Stimulated activated CD8-positive, alpha-beta memory T cell treated with anti-CD3 and anti-CD28 coated beads, Interleukin-4, amount 100 ng/mL, for 1 hour (primary cell): Measurements from ENCODE around the gene MGRN1.

Source experiments
- DNase-seq, 2 donors: peaks; one replicate each; pipeline ENCODE4 v3.0.0-alpha.2; 2020; ENCODE audit warnings: low read depth in 2 of 2, low spot score in 1 of 2

Gene MGRN1

DNA sequence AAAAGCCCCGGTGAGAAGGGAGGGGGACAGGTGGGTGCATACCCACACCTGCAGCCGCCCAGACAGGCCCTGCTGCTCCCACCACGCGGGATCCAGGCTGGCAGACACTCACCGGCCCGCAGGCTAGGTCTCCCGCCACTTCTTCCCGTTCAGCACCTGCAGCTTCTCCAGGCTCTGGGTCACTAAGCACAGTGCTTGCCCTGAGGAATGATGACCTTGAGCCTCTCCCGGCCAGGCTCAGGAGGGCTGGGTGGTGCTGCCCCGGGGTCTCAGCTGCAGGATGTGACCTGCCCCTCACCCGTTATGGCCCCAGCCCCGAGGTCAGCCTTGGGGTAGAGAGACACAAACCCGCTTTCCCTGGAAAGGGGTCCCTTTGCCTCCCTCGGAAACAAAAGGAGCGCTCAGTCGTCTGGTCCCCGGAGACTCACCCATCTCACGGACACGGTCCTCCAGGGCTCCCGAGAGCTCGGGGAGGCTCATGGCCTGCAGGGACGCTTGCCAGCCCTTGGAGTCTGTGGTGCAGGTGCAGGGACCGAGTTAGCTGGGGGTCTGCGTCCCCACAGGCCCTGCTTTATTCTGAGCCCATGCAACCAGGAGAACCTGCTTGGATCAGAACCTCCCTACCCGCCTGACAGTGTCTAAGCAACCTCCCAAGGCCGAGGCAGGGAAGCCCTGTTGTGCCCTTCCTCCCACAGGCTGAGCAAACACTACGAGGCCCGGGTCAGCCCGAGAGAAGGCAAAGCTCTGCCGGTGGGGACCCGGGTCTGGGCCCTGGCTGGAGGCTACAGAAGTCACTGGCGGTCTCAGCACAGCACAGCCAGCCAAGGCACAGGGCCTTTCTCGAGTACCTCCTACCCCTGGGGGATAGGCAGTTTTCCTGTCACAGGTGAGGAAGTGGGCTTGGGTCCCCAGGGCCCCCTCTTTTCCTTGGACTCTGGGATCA lies 72.5 kb downstream of the MGRN1 start:
- no peak for DNase-seq

GRCh38 chr16:4697848-4698291 lies 73.2 kb downstream of the MGRN1 start:
- DNase-seq = no peak

- no peak for DNase-seq
Measured at GRCh38 chr16:4698321-4699045, 73.9 kb downstream of the MGRN1 start.

DNA sequence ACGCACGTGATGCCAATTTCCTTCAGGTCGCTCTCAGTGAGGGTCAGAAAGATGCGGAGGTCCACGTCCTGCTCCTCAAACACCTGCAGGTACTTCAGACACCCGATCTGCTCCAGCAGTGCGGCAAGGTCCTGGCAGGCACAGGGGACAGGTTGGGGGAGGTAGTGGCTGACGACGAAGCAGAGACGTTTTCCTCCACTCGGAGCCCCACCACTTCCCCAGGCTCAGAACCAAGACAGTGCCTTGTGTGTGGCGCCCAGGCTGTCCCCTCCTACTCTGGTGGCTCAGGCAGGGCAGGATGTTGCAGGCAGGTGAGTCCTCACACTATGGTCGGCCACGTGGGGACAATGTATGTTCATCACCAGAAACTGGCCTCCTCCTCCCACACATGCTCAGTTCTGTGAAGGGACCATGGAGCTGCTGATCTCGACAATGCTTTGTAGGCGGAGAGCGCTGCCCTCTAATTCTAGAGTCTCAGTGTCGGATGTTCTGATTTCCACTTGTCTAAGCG lies 74.5 kb downstream of the MGRN1 start:
- no peak for DNase-seq

- DNase-seq = no peak
Measured at GRCh38 chr16:4700380-4700996, 75.9 kb downstream of the MGRN1 start.

DNA sequence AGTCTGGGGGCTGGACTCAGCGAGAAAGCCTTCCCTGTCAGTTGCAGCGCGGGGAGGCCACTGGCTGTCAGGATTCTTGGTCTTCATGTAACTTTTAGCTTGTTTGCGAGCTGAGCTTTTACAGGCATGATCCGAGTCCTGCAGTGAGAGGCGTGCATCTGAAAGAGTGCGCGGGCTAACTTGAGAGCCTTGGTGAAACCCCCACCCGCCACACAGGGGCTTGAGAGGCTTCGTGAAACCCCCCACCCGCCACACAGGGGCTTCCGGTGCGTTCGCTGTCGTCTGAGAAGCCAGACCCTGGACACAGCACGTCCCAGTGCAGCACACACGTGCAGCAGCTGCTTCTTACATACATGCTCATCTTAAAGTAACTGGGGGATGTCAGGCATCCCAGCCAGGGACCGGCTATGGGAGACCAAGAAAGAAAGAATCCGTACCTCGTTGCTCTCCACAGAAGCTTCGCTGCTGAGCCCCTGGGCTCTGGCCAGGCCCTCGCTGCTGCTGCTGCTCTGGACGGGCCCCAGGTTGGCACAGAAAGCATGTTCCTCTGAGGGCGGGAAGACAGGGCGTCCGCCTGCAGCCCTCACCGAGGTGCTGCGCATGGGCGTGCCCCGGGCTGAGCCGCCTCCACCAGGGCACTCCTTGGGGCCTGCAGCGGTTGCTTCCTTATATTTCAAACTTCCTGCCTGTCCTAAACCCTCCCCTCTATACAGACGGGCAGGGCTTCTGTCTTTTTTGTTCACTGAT lies 76.5 kb downstream of the MGRN1 start:
- no peak for DNase-seq

DNA sequence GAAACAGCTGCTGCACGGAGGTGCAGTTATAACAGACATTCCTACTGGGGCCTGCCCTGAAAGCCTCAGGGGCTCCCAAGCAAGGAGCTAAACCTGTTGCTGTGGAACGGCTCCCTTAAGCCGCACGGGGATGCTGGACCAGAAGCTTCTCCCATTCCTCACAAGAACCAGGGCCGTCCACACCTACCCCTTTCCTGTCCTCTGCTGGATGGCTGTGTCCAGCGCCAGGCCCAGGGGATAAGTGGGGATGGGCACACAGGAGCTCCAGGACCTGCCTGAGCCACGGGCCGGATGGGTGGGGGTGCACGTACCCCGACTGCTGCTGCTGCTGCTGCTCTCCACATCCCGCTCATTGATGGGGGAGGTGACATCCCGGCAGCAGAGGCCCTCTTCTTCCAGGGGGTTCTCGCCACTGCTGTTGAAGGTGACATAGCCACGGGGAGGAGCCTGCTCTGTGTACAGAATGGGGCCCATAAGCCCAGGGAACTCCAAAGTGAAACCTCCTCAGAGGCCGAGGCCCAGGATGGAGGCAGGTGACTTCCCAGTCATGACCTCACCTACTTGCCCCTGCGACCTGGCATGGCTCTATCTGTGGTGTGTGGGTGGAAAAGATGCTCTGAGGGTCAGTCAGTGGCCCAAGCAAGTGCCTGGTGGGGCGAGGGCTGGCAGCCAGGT lies 77.3 kb downstream of the MGRN1 start:
- no peak for DNase-seq

DNA sequence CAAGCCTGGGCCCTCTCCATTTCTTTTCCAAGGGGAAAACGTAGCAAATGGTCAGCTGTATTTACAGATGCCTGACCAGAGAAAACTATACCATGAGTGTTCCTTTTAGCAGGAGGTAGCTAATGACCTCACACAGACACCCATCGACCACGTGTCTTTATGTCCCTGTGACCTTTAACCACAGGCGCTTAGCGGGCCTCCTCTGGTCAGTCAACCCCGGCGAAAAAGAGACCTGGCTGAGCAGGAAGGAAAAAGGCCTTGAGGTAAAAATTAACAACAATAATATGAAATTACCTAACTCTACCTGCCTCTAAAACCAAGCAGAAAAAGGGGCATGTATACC lies 77.8 kb downstream of the MGRN1 start:
- DNase-seq = no peak

DNA sequence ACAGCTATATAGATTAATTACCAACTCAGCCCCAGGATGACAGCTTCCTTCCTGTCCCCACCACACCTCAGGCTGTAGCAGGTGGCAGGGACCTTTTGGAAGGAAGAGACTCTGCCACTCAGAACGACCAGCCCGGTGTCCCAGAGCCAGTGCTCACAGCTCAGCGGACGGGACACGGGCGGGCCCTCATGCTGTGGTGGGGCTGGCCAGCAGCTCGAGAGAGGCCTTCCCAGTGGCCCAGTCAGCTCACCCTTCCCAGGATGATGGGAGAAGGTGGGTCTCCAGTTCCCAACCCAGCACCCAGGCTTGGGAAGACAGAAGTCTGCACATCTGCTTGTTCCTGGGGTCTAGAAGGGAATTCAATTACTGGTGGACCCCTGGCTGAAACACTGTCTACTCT lies 79.3 kb downstream of the MGRN1 start:
- no peak for DNase-seq

GRCh38 chr16:4704491-4704890 lies 79.9 kb downstream of the MGRN1 start:
- DNase-seq = no peak

GRCh38 chr16:4704913-4705312 lies 80.3 kb downstream of the MGRN1 start:
- DNase-seq = no peak

DNA sequence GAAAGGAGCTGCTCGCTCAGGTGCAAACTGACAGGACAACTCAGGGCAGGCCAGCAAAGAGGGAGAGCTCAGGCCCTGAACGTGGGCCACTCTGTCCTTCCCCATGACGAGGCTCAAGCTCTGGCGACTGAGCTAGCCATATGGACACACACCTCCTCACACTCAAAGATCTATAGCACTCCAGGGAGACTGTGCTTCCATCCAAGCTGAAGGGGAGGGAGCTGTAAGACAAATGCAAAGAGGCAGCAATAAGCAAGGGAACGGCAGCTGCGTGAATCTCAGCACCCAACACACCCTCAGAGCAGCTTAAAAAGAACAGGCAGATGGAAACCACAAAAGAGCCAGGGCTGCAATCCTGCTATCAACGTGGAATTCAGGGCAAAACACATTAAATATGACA lies 82.2 kb downstream of the MGRN1 start:
- DNase-seq = no peak

GRCh38 chr16:4709481-4709880 lies 84.9 kb downstream of the MGRN1 start:
- DNase-seq = no peak

DNA sequence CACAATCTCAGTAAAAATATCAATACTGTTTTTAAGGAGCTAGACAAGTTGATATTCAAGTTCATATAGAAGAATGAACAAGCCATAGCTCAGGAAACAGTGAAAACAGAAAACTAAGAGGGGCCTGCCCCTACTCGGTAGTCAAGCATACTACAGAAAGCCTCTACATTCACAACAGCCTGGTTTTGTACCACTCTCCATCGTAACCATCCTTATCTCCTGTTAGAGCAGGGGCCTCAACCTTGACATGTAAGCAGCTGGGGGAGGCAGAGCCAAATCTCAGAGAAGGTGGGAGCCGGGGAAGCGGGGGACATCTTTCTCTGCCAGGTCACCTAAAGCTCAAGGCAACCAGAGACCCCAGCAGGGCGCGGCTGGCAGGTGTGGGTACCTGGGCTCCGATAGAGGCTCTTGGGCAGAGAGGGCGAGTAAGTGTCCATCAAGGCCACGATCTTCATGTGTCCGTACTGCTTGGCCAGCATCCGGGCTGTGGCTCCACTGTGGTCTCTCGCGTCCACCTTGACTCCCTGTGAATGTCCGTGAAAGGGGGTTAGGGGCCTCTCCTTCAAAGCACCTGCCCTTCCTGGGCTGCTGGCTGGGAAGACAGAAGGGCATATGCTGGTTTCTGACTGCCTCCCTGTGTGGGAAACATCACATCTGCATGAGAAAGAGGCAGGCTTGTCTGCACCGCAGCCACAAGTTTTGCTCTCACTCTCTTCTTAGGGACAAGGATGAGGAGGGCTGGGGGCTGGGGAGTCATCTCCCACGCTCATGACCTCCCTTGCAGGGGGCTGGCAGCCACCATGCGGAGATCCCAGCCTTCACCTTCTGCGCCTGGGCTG lies 89.3 kb downstream of the MGRN1 start:
- no peak for DNase-seq

DNA sequence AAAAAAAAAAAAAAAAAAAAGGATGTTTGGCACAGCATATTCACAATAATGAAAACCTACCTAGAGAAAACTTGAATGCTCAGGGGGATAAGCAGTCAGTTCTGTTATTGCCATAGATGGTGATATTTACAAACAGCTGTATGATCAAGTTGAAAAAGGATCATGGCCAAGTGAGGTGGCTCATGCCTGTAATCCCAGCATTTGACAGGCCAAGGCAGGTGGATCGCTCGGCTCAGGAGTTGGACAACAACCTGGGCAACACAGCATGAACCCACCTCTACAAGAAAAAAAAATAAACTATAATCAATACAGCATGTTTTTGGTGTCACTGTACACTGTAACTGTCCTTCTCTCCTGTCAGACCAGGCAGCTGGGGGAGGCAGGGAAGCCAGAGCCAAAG lies 90.4 kb downstream of the MGRN1 start:
- DNase-seq = no peak

GRCh38 chr16:4718466-4718865 lies 93.8 kb downstream of the MGRN1 start:
- DNase-seq = no peak

DNA sequence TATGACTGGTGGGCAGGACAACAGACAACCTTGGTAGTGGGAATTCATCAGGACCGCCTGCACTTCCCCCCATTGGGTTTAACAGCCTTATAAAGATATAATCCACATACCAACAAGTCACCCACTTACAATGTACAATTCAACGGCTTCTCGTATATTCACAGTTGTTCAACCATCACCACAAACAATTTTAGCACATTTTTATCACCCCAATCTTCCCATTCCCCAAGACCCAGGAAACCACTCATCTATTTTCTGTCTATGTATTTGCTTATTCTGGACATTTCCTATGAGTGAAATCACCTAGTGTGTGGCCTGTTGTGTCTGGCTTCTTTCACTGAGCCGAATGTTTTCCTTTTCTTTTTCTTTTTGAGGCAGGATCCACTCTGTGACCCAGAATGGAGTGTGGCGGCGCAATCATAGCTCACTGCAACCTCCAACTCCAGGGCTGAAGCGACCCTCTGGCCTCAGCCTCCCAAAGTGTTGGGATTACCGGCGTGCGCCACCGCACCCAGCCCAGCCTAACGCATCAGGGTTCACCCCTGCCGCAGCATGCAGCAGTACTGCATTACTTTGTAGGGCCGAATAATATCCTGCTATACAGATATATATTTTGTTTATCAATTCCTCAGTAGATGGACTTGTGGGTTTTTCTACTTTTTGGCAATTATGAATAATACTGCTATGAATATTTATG lies 98.6 kb downstream of the MGRN1 start:
- no peak for DNase-seq

DNA sequence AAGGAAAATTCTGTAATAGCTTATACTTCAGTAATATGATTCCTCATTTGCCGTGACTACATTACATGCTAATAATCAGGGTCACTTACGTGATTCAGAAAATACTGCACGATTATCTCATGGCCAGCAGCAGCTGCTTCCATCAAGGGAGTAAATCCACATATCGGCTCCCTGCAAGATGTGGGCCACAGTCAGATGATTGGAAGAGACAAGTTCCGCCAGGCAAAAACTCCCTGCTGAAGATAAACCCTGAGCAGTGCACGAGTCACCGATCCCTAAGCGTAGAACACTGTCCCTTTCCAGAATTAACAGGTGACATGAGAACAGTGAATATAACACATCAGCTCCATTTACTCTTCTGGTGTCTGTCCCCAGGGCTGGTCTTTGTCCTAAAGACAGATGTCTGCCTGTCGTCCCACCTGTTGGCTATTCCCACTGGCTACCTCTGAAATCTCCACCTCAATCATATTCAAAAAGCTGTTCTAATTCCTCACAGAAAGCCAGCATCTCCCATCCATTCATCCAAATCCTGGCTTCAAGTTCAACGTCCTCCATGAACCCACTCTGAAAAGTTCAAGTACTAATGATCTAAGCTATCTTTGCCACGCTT lies 100.1 kb downstream of the MGRN1 start:
- no peak for DNase-seq

- DNase-seq = no peak
Measured at GRCh38 chr16:4726616-4727015, 102.0 kb downstream of the MGRN1 start.
